SKM-1 treated with dmso at 0.1 percent for 144 hours (cell line): ENCODE measurements around the gene ZNF692.
"Not testable (repeated sequence)": the region's sequence is repeated elsewhere in the genome, so short reads cannot be mapped to it uniquely, and the experiment has no call there.

Experiments used
- DNase-seq: peaks from one replicate; lab custom pipeline; 2025; ENCODE audit not compliant: unreplicated experiment; lab: John Stamatoyannopoulos, UW

ZNF692 gene

DNA sequence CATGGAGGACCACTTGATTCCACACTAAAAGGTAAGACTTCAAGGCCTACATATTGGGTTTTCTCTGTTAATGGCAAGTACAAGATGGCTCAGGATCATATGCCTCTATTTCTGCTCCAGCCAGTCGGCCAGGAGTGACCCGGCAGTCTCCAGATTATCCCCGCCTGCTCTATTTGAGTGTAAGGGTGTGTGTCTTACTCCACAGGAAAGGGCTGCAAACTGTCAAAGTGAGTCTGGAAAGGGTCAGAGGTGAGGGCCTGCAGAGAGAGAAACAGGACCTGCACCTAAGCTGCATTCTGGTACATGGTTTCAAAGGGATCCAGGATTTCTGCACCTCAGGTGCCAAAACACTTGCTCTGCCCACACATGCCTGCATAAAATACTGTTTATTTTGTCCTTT is 9.2 kb downstream of the ZNF692 start:
- no peak for DNase-seq

DNA sequence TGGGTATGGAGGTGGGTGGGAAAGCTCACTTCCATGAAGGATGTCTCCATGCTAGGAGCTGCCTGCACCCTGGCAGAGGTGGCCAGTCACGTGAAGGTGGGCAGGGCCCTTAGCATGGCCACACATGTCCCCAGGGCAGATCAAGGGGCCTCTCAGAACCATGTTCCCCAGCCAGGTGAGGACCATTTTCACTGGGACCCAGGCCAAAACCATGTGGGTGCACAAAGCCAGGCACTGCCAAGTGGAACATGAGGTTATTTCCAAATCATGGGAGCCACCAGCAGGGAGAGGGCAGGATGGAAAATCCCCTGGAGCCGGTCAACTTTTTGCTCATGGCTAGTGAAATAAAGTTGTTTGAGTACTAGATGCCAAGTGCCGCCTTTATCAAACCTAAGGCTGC is 9.7 kb downstream of the ZNF692 start:
- no peak for DNase-seq

DNA sequence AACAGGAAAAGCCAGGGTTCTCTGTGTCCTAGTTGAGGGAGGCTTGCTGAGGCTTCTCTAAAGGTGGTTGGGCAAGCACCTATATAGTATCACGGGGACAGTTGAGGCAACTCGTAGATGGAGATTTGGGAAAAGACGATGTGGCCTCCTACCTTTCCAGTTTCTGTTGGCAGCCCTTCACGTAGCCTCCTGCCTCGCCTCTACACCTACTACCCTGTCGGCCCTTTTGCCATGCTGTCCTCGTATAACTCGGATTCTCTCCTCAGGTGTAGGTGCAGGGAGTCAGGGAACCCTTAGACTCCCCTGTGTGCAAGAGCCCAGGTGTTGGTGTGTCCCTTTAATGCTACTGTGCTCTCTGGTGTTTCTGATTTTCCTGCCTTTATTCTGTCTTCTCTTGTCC is 10.3 kb downstream of the ZNF692 start:
- no peak for DNase-seq

DNA sequence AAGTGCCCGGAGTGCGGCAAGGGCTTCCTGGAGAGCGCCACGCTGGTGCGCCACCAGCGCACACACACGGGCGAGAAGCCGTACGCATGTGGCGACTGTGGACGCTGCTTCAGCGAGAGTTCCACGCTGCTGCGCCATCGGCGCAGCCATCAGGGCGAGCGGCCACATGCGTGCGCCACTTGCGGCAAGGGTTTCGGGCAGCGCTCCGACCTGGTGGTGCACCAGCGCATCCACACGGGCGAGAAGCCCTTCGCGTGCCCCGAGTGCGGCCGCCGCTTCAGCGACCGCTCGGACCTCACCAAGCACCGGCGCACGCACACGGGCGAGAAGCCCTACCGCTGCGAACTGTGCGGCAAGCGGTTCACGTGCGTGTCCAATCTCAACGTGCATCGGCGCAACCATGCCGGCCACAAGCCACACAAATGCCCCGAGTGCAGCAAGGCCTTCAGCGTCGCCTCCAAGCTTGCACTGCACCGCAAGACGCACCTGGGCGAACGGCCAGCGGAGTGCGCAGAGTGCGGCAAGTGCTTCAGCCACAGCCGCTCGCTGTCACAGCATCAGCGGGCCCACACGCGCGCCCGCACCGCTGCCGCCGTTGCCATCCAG is 10.8 kb downstream of the ZNF692 start:
- no peak for DNase-seq

DNA sequence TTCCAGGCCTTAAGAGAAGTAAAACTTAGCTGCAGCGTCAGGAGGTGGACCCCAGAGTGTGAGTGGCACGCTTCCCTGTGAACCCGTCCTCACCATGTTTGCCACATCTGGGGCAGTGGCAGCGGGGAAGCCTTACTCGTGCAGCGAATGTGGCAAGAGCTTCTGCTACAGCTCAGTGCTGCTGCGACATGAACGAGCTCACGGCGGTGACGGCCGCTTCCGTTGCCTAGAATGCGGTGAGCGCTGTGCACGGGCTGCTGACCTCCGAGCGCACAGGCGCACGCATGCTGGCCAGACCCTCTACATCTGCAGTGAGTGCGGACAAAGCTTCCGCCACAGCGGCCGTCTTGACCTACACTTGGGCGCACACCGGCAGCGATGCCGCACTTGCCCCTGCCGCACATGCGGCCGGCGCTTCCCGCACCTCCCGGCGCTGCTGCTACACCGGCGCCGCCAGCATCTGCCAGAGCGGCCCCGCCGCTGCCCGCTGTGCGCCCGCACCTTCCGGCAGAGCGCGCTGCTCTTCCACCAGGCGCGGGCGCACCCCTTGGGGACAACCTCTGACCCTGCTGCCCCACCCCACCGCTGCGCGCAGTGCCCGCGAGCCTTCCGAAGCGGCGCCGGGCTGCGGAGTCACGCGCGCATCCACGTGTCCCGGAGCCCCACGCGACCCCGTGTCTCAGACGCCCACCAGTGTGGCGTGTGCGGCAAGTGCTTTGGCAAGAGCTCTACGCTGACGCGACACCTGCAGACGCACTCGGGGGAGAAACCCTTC is 11.5 kb downstream of the ZNF692 start:
- DNase-seq, result no peak

DNA sequence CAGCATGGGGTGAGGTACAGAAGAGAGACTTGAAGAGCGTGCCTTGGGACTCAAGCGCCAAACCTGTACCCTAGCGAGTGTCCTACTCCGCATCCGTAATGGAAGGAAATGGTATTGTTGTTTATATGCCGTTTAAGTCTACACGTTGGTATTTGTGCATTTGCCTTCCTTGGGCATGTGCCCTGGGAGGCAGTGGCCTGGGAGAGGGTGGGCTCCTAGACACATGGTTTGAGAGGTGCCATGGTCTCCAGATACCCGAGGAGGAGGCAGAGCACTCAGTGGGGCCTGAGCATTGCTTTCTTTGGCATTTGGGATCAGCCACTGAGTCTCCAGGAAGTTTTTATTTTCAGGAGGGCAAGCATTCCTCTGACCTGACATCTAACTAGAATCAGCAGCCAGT is 14.4 kb downstream of the ZNF692 start:
- no peak for DNase-seq

DNA sequence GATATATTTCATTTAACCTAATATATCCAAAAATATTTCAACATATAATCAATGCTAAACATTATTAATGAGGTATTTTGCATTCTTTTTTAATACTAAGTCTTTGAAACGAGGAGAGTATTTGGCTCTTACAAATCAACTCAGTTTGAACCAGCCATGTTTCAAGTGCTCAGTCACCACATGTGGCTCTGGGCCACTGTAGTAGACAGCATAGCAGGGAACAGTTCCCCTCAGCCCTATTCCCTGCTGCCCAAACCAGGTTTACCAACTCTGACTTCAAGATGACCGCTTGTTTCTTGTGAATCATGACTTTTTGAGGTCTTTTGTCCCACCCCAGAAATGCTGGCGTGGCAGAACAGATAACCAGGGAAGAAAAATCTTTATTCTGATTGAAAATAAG is 15.2 kb downstream of the ZNF692 start:
- no peak for DNase-seq

DNA sequence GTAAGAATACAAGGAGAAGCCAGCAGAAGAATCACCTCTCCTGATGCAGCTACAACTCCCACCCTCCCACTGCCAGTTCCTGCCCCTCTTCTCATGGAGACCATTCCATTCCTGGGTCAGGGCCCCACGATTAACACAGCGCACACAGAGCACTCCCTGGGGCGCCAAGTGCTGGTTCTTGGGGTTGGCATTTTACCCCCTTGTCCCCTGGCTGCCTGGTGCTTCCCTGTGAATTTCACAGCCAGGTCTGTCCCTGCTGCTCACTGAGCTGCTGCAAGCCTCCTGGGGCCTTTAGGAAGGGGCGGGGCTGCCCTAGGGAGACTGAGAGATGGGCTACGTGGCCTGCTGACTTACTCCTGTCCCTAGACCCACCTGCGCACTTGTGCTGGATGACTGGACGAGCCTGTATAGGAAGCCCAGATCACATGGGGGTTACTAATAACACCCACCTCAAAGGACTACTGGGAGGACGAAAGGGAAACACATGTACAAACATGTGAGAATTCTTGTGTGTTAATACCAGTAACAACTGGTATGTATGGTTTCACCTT is 16.0 kb downstream of the ZNF692 start:
- DNase-seq, result no peak

DNA sequence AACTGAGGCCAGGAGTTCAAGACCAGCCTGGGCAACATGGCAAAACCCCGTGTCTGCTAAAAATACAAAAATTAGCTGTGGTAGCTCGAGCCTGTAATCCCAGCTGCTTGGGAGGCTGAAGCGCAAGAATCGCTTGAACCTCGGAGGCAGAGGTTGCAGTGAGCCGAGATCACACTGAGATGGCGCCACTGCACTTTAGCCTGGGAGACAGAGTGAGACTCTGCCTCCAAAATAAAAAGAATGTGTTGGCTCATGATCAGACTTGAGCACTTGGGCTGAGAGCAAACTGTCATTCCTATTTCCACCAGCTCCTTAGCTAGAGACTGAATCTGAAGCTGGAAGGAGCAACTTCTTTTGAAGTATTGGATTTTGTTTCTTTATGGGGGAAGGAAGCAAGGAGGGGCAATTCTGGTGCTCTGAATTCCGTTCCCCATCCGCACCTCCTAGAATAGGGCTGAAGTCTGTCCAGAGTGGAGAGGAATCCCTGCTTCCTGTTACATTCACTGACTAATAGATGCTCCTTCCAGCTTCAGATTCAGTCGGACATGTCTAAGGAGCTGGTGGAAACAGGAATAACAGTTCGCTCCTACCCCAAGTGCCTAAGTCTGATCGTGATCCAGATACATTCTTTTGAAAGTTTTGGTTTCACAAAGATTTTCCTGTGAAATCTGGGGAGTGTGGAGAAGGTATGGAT is 17.0 kb downstream of the ZNF692 start:
- peak; percentile 25 for DNase-seq

DNA sequence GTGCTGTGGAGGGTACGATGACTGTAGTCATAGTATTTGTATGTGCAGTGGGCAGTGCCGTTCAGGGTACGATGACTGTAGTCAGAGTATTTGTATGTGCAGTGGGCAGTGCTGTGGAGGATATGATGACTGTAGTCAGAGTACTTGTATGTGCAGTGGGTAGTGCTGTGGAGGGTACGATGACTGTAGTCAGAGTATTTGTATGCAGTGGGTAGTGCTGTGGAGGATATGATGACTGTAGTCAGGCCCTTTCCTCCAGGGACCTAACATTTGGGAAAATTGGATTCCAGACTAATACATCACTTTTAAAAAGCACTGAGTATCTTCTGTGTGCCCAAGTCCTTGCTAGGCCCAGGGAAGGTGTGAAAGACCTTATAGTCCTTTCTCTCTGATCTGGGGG is 17.9 kb downstream of the ZNF692 start:
- DNase-seq, result no peak

DNA sequence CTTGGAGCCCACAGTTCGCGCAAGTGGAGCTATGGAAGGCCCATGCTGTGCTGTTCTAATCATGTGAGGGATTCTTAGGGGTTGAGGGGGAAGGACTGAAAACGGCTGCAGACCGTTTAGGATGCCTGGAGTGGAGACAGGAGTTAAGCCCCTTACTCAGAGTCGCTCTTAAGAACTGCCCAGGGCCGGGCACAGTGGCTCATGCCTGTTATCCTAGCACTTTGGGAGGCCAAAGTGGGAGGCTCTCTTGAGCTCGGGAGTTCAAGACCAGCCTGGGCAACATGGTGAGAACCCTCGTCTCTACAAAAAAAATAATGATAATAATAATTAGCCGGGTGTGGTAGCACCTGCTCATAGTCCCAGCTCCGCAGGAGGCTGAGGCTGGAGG is 19.7 kb downstream of the ZNF692 start:
- no peak for DNase-seq

DNA sequence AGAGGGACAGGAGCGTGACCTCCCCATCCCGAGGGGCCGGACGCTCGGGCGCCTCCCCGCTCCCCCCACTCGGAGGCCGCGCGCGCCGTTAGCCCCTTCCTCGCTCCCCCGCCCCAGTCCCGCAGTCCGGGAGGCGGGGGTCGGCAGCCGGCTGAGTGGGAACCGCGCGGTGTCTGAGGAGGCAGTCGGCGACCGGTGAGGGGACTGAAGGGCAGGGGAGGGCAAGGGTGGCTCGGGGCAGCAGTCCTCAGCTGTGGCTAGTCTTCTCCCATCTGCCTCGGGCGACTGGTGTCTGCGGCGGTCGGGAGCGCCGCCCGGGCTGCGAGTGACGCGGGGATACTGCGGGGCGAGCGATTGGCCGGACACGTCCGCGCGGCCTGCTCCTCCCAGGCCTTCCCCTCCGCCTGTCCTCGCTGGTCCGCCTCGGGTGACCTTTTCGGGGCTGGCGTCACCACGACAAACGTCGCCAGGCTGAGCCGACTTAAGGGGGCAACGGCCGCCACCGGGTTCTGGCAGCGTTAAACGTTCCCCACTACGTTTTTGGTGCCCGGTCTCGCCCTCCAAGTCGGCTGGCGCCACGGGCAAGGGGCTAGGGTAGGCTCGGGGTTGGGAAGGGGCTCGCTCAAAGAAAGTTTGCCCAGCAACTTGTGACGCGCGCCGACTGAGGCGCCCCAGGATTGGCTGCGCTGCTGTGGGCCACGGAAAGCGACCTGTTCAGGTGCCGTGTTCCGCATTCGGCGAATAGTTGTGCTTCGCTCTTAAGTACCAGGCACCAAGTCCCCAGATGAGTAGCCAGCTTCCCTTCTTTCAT is 20.3 kb downstream of the ZNF692 start:
- peak; percentile 88 for DNase-seq

DNA sequence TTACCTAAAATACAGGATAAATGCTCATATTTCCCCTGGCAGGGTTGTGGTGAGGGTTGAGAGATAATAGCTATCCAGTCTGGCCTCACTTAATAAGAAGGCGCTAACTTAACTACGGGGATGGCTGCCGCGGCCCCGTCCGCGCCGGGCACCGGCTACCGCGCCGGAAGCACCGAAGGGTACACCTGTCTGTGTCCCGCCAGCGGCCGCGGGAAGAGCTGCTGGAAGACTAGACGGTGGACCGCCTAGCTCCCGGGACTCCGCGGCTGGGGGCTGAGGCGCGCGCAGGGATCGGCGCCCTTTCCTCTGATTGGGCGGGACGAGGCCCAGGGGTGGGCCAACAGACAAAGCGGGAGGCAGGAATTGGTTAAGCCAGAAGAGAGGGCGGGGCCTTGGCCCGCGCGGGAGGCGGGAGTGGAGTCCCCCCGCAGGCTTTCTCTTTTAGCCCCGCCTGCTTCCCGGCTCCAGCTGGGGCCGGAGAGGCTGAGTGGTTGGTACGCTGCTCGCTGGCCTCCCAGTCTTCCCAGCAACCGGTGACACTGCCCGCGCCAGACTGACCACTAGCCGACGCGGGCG is 21.0 kb downstream of the ZNF692 start, which contains the start of gene ZNF672:
TSS of gene ZNF672 (plus strand) at position 444 of the 576 bp plus-strand sequence. CDS start 9,051 bp downstream, outside the sequence.
- DNase-seq, result peak; percentile 100

DNA sequence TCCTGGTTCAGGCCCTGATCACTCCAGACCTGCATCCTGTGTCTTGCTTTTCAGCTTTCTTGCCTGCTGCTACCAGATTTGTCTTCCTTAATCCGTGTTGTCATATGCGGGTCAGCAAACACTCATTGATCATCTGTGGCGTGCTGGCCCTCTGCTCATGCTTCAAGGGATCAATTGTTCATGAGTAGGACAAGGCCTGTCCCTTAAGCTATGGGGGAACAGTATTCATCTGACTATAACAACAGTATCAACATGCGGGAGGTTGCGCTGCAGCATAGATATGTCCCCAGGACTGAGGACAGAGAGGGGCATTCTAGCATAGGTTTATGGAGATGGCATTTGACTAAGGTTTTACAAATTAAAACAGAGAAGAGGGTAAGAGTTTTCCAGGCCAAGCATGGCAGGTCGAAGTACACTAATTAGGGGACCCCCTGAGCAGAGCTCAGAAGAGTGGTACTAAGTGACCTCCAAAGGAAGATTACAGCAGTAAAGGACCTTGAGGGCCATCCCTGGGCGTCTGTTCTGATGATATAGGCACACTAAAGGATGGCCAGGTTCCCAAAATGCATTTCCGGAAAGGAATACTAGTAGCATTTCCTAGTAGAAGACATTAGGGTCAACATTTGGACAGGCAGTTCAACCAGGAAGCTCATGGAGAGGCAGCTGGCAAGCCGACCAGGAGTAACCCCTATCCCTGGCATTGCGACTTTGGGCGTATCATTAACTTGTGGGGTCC is 21.7 kb downstream of the ZNF692 start:
- DNase-seq, result no peak

DNA sequence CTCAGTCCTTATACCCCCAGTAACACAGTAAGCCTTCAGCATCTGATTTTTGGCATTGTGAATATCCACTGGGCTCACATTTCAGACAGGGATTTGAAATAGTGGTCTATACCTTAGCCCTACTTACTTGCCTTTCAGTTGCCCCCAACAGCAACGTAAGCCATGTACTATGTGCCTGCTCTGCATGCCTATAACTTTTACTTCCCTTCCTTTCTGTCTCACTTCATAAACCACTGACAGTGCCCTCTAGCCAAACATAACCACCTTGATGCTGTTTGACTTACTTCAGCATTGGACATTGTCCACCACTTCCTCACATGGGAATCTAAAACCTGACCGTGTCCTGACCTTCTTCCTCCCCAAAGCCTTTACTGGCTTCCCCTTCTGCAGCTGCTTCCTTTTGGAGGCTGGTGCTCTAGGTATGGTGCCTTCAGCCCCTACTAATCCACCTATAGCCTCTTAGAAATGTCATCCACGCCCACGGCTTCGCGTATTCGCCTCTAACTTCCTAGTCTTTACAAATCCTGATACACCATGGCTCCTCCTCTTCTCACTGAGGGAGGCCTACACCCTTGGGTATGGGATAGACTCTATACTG is 24.4 kb downstream of the ZNF692 start:
- DNase-seq, result peak; percentile 90

DNA sequence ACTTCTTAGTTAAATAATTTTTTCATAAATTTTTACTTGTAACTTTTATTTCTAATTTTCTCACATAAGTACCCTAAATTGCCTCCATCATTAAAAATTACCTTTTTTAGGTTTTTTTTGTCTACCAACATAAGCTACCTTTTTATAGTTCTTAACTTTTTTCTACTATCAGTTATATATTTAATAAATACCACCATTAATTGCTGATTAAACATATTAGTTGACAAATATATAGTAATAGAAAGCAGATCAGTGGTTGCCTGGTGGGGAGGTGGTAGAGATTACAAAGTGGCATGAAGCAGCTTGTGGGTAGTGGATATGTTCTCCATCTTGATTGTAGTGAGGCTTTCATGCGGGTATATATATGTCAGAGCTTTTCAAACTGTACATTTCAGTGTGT is 27.0 kb downstream of the ZNF692 start:
- DNase-seq, result no peak

DNA sequence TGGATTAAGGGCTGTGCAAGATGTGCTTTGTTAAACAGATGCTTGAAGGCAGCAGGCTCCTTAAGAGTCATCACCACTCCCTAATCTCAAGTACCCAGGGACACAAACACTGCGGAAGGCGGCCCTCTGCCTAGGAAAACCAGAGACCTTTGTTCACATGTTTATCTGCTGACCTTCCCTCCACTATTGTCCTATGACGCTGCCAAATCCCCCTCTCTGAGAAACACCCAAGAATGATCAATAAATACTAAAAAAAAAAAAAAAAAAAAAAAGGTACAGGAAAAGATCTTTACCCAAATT is 28.2 kb downstream of the ZNF692 start:
- not testable (repeated sequence) for DNase-seq

DNA sequence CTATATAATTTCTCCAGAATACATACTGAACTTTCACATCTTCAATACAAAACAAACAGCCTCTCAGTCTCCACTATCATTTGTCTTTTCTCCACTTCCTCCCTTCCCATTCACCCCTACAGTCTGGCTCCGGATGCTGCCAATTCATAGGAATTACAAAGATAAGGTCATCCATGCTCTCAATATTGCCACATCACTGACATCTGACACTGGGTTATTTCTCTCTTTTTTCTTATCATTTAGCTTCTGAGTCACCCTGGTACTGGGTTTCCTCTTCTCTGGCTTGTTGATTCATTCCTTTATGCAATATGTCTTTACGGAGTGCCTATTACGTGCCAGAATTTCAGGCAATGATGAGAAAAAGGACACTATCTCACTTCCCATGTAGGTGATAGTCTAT is 30.0 kb downstream of the ZNF692 start:
- peak; percentile 92 for DNase-seq

DNA sequence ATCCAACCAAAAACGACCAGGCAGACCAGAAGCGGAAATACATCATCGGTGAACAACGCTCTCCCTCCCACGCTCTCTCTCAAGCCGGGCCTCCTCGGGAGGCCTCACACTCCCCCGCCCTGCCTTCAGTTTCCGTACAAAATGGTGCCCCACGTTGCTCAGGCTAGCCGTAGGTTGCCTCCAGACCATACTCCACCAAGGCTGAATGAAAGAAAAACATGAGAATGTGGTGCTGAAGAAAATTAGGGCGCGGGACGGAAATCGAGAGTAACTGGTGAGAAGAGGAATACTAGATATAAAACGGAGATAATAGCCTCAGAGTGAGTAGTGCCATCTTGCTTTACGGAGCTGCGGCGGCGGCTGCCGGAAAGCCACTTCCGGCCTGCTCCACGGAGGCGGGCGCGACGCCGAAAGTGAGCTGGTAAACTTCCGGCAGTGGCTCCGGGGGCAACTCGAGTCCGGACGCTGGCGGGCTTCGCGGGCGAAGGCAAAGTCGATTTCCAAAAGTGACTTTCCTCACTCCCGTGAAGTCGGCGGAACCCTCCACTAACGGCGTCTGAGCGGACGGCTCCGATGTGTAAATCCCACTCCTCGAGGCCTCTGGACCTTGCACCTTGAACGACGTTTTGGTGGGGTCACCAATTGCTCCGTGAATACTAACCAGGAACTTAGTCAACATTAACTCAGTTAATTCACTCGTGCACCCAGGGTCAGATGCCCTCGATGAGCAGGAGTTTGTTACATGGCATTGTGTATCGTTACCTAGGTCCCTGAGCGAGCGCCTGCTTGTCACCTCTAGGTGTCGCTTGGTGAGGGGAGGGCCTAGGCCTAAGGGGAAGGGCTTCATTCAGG is 32.8 kb downstream of the ZNF692 start, which contains the start of gene SH3BP5L:
TSS of gene SH3BP5L (minus strand) at position 7 of the 852 bp plus-strand sequence. CDS start 980 bp downstream, outside the sequence.
- peak; percentile 98 for DNase-seq
